K562 (cell line): ENCODE data around the gene HYOU1. TPM values are rescaled to one million over a fixed set of nuclear protein-coding genes. Genes with fewer than 3 reads are reported as not detected.

Source experiments
- CBX1 ChIP-seq: sonication (generic); IDR thresholded peaks from 2 replicates; pipeline ENCODE4 v1.6.1; 2016; ENCODE audit warnings: antibody characterized with exemption, low read depth, mild to moderate bottlenecking
- EGR1 ChIP-seq: fragments of 450-650 bp; conservative IDR thresholded peaks from 2 replicates; pipeline ENCODE4 v1.6.1; 2017; ENCODE audit warnings: mild to moderate bottlenecking
- EWSR1 ChIP-seq: fragments of 450-650 bp; IDR thresholded peaks from 2 replicates; pipeline ENCODE4 v1.6.1; 2018; ENCODE audit warnings: borderline replicate concordance, mild to moderate bottlenecking, low read depth, moderate library complexity; ENCODE audit not compliant: partially characterized antibody
- GATA2 ChIP-seq: sonication (generic); formaldehyde crosslinking; IDR thresholded peaks from 2 replicates; pipeline ENCODE4 v1.4.0; 2020; ENCODE audit warnings: mild to moderate bottlenecking, missing genetic modification reagents
- RFX1 ChIP-seq: fragments of 450-650 bp; IDR thresholded peaks from 2 replicates; pipeline ENCODE4 v1.6.1; 2016; ENCODE audit warnings: mild to moderate bottlenecking, moderate library complexity
- SETDB1 ChIP-seq: IDR thresholded peaks from one replicate; pipeline ENCODE4 v1.6.1; 2012; ENCODE audit warnings: low read length, control low read depth, inconsistent platforms
- TEAD4 ChIP-seq, 2 experiments: sonication (generic) in 1 of 2; formaldehyde crosslinking in 1 of 2; IDR thresholded peaks; 2 replicates each; pipeline versions ENCODE4 v1.6.1 to v1.8.0; 2012 to 2022; ENCODE audit warnings: borderline replicate concordance in 1 of 2, inconsistent platforms in 1 of 2, low read length in 1 of 2, mild to moderate bottlenecking in 1 of 2, missing genetic modification reagents in 1 of 2
- ZBTB1 ChIP-seq: sonication (generic); formaldehyde crosslinking; IDR thresholded peaks from 2 replicates; pipeline ENCODE4 v1.8.1; 2023; ENCODE audit warnings: missing genetic modification reagents, low read depth, mild to moderate bottlenecking, borderline replicate concordance
- ZNF124 ChIP-seq: sonication (generic); formaldehyde crosslinking; IDR thresholded peaks from 2 replicates; pipeline ENCODE4 v1.8.1; 2022; ENCODE audit warnings: missing genetic modification reagents
- ZNF23 ChIP-seq: fragments of 250-450 bp; sonication (Bioruptor Pico); IDR thresholded peaks from 2 replicates; pipeline ENCODE4 v1.4.0; 2020; ENCODE audit warnings: mild to moderate bottlenecking
- polyA plus RNA-seq, 8 experiments: library from polyadenylated mRNA; depleted of rRNA in 4 of 8; stranded (reverse) in 5 of 8; unstranded in 3 of 8; fragments of >200 nt; fragmentation: Nextera tagmentation in 2 of 8; fragmentation: Illumina TruSeq in 1 of 8; extraction: Ambion mirVana in 2 of 8; extraction: Trizol in 1 of 8; gene quantifications; 2 replicates each; pipeline versions ENCODE4 v1.2.1 to v1.2.3, GENCODE V29; 2011 to 2014; ENCODE audit warnings: inconsistent platforms in 1 of 8, missing spikeins in 1 of 8
- total RNA-seq, 7 experiments: library from RNA; depleted of rRNA in 6 of 7; stranded (reverse); fragments of >200 nt in 6 of 7; fragmentation: Illumina TruSeq in 2 of 7; extraction: Trizol in 2 of 7; gene quantifications; 2 replicates each; pipeline versions ENCODE4 v1.2.1 to v1.2.3, GENCODE V29; 2011 to 2021; ENCODE audit warnings: low replicate concordance in 1 of 7
- TF ChIP-seq, protein P1 (sequence below): fragments of 450-650 bp; IDR thresholded peaks from 2 replicates; pipeline ENCODE4 v1.6.1; 2016; ENCODE audit warnings: mild to moderate bottlenecking, moderate library complexity
- TF ChIP-seq, protein P2 (sequence below), 2 experiments: IDR thresholded peaks in 1 of 2; conservative IDR thresholded peaks in 1 of 2; 2 replicates each; pipeline ENCODE4 v1.6.1; 2016; ENCODE audit warnings: low read depth in 2 of 2, mild to moderate bottlenecking in 1 of 2, missing compliant biosample characterization in 1 of 2, missing genetic modification characterization in 1 of 2, moderate library complexity in 1 of 2

HYOU1 gene
- total and polyA plus RNA-seq, 9 of the 15 experiments (the other 6 are each of a cell fraction or from before 2014, with no cell fraction given) = 19.5 to 197 (median 128) TPM

DNA sequence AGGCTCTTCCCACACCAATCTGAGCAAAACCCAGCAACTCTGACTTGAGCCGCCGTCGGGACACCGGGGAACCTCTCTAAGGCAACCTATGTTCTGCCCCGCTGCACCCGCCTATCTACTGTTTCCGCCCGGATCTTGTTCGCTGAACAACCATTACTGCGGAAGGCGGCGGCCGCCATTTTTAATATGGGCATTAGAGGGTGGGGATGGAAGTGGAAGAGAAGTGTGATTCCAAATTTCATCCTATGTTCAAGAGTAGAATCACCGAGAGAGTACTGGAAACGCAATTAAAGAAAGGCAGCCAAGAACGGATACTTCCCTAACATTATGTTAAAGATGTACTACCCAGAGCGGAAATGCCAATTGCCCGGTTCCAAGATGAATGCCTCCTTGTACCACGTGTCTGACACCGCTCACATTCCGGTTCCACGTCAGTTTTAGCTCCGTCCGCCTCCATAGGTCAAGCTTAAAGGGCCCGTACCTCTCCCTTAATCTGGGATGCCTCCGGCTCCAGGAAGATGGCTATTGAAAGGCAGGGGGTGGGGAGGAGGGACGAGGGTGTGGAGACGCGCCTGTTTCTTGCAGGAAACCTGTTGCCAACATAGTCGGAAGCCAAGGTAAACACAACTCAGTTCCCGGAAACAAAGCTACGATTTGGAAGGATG lies 44.9 kb upstream of the HYOU1 start, which contains the start of gene DPAGT1 (continued):
- no peak for TF ChIP-seq CBX1
- TF ChIP-seq ZBTB1 (CRISPR knock-in tag) = no peak
- no peak for TF ChIP-seq SETDB1
- no peak for TF ChIP-seq EWSR1
- TF ChIP-seq EGR1 = no peak
- peak; percentile 82 for TF ChIP-seq TEAD4 (IDR thresholded peaks at IDR 0.05; ENCODE audit: low read length)
- no peak for TF ChIP-seq TEAD4 (CRISPR knock-in tag; IDR thresholded peaks at IDR 0.05; ENCODE audit: borderline replicate concordance)
- TF ChIP-seq ZNF23 = no peak
- TF ChIP-seq RFX1 = no peak
- TF ChIP-seq, protein P1, sequence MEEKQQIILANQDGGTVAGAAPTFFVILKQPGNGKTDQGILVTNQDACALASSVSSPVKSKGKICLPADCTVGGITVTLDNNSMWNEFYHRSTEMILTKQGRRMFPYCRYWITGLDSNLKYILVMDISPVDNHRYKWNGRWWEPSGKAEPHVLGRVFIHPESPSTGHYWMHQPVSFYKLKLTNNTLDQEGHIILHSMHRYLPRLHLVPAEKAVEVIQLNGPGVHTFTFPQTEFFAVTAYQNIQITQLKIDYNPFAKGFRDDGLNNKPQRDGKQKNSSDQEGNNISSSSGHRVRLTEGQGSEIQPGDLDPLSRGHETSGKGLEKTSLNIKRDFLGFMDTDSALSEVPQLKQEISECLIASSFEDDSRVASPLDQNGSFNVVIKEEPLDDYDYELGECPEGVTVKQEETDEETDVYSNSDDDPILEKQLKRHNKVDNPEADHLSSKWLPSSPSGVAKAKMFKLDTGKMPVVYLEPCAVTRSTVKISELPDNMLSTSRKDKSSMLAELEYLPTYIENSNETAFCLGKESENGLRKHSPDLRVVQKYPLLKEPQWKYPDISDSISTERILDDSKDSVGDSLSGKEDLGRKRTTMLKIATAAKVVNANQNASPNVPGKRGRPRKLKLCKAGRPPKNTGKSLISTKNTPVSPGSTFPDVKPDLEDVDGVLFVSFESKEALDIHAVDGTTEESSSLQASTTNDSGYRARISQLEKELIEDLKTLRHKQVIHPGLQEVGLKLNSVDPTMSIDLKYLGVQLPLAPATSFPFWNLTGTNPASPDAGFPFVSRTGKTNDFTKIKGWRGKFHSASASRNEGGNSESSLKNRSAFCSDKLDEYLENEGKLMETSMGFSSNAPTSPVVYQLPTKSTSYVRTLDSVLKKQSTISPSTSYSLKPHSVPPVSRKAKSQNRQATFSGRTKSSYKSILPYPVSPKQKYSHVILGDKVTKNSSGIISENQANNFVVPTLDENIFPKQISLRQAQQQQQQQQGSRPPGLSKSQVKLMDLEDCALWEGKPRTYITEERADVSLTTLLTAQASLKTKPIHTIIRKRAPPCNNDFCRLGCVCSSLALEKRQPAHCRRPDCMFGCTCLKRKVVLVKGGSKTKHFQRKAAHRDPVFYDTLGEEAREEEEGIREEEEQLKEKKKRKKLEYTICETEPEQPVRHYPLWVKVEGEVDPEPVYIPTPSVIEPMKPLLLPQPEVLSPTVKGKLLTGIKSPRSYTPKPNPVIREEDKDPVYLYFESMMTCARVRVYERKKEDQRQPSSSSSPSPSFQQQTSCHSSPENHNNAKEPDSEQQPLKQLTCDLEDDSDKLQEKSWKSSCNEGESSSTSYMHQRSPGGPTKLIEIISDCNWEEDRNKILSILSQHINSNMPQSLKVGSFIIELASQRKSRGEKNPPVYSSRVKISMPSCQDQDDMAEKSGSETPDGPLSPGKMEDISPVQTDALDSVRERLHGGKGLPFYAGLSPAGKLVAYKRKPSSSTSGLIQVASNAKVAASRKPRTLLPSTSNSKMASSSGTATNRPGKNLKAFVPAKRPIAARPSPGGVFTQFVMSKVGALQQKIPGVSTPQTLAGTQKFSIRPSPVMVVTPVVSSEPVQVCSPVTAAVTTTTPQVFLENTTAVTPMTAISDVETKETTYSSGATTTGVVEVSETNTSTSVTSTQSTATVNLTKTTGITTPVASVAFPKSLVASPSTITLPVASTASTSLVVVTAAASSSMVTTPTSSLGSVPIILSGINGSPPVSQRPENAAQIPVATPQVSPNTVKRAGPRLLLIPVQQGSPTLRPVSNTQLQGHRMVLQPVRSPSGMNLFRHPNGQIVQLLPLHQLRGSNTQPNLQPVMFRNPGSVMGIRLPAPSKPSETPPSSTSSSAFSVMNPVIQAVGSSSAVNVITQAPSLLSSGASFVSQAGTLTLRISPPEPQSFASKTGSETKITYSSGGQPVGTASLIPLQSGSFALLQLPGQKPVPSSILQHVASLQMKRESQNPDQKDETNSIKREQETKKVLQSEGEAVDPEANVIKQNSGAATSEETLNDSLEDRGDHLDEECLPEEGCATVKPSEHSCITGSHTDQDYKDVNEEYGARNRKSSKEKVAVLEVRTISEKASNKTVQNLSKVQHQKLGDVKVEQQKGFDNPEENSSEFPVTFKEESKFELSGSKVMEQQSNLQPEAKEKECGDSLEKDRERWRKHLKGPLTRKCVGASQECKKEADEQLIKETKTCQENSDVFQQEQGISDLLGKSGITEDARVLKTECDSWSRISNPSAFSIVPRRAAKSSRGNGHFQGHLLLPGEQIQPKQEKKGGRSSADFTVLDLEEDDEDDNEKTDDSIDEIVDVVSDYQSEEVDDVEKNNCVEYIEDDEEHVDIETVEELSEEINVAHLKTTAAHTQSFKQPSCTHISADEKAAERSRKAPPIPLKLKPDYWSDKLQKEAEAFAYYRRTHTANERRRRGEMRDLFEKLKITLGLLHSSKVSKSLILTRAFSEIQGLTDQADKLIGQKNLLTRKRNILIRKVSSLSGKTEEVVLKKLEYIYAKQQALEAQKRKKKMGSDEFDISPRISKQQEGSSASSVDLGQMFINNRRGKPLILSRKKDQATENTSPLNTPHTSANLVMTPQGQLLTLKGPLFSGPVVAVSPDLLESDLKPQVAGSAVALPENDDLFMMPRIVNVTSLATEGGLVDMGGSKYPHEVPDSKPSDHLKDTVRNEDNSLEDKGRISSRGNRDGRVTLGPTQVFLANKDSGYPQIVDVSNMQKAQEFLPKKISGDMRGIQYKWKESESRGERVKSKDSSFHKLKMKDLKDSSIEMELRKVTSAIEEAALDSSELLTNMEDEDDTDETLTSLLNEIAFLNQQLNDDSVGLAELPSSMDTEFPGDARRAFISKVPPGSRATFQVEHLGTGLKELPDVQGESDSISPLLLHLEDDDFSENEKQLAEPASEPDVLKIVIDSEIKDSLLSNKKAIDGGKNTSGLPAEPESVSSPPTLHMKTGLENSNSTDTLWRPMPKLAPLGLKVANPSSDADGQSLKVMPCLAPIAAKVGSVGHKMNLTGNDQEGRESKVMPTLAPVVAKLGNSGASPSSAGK = no peak; the same call in 1 of the 2 replicates
- TF ChIP-seq, protein P2, sequence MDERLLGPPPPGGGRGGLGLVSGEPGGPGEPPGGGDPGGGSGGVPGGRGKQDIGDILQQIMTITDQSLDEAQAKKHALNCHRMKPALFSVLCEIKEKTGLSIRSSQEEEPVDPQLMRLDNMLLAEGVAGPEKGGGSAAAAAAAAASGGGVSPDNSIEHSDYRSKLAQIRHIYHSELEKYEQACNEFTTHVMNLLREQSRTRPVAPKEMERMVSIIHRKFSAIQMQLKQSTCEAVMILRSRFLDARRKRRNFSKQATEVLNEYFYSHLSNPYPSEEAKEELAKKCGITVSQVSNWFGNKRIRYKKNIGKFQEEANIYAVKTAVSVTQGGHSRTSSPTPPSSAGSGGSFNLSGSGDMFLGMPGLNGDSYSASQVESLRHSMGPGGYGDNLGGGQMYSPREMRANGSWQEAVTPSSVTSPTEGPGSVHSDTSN (CRISPR knock-in tag; IDR thresholded peaks at IDR 0.05; ENCODE audit: low read depth) = no peak
- TF ChIP-seq, protein P2 (tag; conservative IDR thresholded peaks at IDR 0.05; ENCODE audit: low read depth) = no peak
- TF ChIP-seq ZNF124 (CRISPR knock-in tag) = no peak
- TF ChIP-seq GATA2 (CRISPR knock-in tag) = 0 out of 2 replicates have a peak, but pooled peaks have one; percentile 17
